K562 (cell line): ENCODE measurements around the gene PRM1.

Experiments used
- SIRT6 ChIP-seq: IDR thresholded peaks from one replicate; pipeline ENCODE4 v1.6.1; 2012; ENCODE audit warnings: low read depth, mild to moderate bottlenecking, control low read depth, inconsistent platforms, low read length, moderate library complexity
- SMC3 ChIP-seq: conservative IDR thresholded peaks from 2 replicates; pipeline ENCODE4 v1.6.1; 2011; ENCODE audit warnings: low read depth, low read length, improper control_type of control experiment; ENCODE audit not compliant: insufficient read depth
- TSHZ1 ChIP-seq: fragments of 250-450 bp; sonication (Bioruptor Pico); IDR thresholded peaks from 2 replicates; pipeline ENCODE4 v1.4.0; 2020; ENCODE audit warnings: mild to moderate bottlenecking, moderate library complexity
- ZNF134 ChIP-seq: fragments of 250-450 bp; sonication (Bioruptor Pico); conservative IDR thresholded peaks from 2 replicates; pipeline ENCODE4 v1.4.0; 2020
- ZNF384 ChIP-seq: IDR thresholded peaks from 2 replicates; pipeline ENCODE4 v1.6.1; 2012; ENCODE audit warnings: low read depth, low read length, improper control_type of control experiment
- ZNF766 ChIP-seq: fragments of 200-800 bp; sonication (Bioruptor generic); conservative IDR thresholded peaks from 2 replicates; pipeline ENCODE4 v1.6.1; 2016; ENCODE audit warnings: missing genetic modification characterization, missing compliant biosample characterization
- TF ChIP-seq, protein P1 (sequence below), 3 experiments: IDR thresholded peaks in 2 of 3; conservative IDR thresholded peaks in 1 of 3; 2 replicates each; pipeline ENCODE4 v1.5.1; 2011 to 2012; ENCODE audit warnings: low read length in 3 of 3, mild to moderate bottlenecking in 3 of 3, control low read depth in 2 of 3, improper control_type of control experiment in 1 of 3, inconsistent platforms in 1 of 3, low read depth in 1 of 3, mixed read lengths in 1 of 3, moderate library complexity in 1 of 3; ENCODE audit not compliant: insufficient read depth in 2 of 3

- no peak for TF ChIP-seq ZNF766
- TF ChIP-seq, protein P1, sequence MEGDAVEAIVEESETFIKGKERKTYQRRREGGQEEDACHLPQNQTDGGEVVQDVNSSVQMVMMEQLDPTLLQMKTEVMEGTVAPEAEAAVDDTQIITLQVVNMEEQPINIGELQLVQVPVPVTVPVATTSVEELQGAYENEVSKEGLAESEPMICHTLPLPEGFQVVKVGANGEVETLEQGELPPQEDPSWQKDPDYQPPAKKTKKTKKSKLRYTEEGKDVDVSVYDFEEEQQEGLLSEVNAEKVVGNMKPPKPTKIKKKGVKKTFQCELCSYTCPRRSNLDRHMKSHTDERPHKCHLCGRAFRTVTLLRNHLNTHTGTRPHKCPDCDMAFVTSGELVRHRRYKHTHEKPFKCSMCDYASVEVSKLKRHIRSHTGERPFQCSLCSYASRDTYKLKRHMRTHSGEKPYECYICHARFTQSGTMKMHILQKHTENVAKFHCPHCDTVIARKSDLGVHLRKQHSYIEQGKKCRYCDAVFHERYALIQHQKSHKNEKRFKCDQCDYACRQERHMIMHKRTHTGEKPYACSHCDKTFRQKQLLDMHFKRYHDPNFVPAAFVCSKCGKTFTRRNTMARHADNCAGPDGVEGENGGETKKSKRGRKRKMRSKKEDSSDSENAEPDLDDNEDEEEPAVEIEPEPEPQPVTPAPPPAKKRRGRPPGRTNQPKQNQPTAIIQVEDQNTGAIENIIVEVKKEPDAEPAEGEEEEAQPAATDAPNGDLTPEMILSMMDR (IDR thresholded peaks at IDR 0.05 in 2 of 3, conservative IDR thresholded peaks at IDR 0.05 in 1 of 3; ENCODE audit: insufficient read depth in 2 of 3, low read depth in 1 of 3, low read length in 3 of 3): no peak
- TF ChIP-seq TSHZ1 (CRISPR knock-in tag): no peak
- TF ChIP-seq ZNF134 (CRISPR knock-in tag): no peak
- no peak for TF ChIP-seq ZNF384
- no peak for TF ChIP-seq SMC3
- no peak for TF ChIP-seq SIRT6
Measured at GRCh38 chr16:11291091-11291703, 10.1 kb upstream of the PRM1 start.
